B cell (primary cell): Measurements from ENCODE around the gene ARV1.
"Not testable (repeated sequence)": the region's sequence is repeated elsewhere in the genome, so short reads cannot be mapped to it uniquely, and the experiment has no call there.

Experiments
- CTCF ChIP-seq: fragments of 200-600 bp; IDR thresholded peaks from one replicate; pipeline ENCODE4 v1.8.0; 2022; ENCODE audit warnings: antibody characterized with exemption, mild to moderate bottlenecking
- EZH2 ChIP-seq: IDR thresholded peaks from 2 replicates; pipeline ENCODE4 v1.6.1; 2012; ENCODE audit warnings: borderline replicate concordance, low read depth, mild to moderate bottlenecking, moderate library complexity, low read length; ENCODE audit not compliant: insufficient read depth, poor library complexity, severe bottlenecking

DNA sequence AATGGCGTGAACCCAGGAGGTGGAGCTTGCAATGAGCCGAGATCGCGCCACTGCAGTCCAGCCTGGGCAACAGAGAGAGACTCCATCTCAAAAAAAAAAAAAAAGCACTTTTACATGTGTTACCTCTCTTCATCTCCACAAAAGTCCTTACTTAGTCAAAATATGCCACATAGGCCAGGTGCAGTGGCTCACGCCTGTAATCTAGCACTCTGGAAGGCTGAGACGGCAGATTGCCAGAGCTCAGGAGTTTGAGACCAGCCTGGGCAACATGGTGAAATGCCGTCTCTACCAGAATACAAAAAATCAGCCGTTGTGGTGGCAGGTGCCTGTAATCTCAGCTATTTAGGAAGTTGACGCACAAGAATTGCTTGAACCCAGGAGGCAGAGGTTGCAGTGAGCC is 69.5 kb downstream of the ARV1 start:
- TF ChIP-seq CTCF, EZH2: not testable (repeated sequence)
